OCI-LY3 (cell line): ENCODE results near the gene ANK3.

Experiments
- EZH2phosphoT487 ChIP-seq: fragments of 200-600 bp; shearing (Covaris generic); IDR thresholded peaks from 2 replicates; pipeline ENCODE4 v1.6.1; 2018; ENCODE audit warnings: antibody characterized with exemption, mixed run types, low read depth
- TF ChIP-seq, protein P1 (sequence below): fragments of 200-600, 300-600 bp; sonication (generic); IDR thresholded peaks from 2 replicates; pipeline ENCODE4 v1.5.1; 2014; ENCODE audit warnings: antibody characterized with exemption, low read length, low read depth

DNA sequence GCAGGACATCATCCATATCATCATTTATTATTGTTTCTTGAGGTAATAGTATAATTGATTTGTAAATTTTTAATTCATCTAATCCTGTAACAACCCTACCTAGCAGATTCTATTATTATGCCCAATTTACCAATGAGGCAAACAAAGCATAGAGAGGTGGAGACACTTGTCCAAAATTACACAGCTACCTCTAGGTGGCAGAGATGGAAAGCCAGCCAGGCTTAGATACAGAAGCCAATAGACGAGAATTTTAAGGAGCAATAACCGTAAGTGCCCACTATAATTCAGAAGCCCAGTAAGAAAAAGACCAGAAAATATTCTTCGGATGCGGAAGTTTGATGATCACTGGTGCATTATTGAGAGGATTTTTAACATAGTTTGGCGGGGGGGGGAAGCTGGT lies 54.0 kb downstream of the ANK3 start:
- TF ChIP-seq, protein P1, sequence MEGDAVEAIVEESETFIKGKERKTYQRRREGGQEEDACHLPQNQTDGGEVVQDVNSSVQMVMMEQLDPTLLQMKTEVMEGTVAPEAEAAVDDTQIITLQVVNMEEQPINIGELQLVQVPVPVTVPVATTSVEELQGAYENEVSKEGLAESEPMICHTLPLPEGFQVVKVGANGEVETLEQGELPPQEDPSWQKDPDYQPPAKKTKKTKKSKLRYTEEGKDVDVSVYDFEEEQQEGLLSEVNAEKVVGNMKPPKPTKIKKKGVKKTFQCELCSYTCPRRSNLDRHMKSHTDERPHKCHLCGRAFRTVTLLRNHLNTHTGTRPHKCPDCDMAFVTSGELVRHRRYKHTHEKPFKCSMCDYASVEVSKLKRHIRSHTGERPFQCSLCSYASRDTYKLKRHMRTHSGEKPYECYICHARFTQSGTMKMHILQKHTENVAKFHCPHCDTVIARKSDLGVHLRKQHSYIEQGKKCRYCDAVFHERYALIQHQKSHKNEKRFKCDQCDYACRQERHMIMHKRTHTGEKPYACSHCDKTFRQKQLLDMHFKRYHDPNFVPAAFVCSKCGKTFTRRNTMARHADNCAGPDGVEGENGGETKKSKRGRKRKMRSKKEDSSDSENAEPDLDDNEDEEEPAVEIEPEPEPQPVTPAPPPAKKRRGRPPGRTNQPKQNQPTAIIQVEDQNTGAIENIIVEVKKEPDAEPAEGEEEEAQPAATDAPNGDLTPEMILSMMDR, result peak; percentile 59
- TF ChIP-seq EZH2phosphoT487, result no peak
